Measurements from ENCODE around the gene GTF3C4.
"Not testable (repeated sequence)": the region's sequence is repeated elsewhere in the genome, so short reads cannot be mapped to it uniquely, and the experiment has no call there.

Gene GTF3C4

DNA sequence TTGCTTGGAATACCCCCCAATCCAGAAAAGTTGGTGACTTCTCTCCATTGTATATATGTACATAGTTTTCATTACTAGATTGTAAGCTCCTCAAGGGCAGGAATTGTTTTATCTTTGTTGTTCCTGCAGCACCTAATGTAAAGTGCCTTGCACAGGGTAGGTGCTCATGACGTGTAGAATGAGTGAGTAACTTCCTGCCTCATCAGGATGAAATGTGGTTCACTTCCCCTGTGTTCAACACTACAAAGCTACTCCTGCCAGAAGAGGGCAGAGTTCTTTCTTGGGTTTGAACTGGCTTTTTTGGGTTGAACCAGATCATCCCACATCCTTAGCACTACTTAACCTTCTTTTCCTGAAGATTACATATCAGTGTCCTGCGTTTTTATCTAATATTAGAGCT is 23.9 kb downstream of the GTF3C4 start:
- in situ Hi-C loops (cut with MboI; ENCODE audit: low sequenced_read_pairs): no loop called here

DNA sequence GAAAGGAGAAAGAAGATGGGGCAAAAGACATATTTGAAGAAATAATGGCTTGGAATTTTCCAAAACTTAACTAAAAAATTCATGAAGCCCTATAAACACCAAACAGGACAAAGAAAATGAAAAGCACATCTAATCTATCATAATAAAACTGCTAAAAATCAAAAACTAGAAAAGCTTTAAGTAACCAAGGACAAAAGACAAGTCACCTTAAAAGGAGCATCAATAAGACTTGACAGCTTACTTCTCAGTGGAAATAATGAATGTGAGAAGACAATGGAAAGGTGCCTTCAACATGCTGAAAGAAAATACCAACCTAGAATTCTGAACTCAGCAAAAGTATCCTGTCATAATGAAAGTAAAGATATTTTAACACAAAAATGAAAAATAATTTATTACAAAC is 27.0 kb downstream of the GTF3C4 start:
- in situ Hi-C loops (cut with MboI; ENCODE audit: low sequenced_read_pairs): no loop called here

DNA sequence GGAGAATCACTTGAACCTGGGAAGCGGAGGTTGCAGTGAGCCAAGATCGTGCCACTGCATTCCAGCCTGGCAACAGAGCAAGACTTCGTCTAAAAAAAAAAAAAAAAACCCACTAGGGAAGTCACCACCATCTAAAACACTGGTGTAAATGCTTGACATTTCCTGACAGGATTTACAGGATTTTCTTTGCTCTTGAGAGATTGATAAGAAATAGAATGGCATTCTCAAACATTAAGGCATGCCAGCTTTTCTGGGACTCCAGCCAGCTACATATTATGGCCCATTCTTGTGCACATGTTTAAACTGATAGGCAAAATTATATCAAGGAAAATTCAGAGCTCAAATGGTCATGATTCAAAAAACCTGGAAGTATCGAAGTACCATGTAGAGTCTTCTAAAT is 28.7 kb downstream of the GTF3C4 start:
- in situ Hi-C loops (cut with MboI; ENCODE audit: low sequenced_read_pairs): no loop called here

DNA sequence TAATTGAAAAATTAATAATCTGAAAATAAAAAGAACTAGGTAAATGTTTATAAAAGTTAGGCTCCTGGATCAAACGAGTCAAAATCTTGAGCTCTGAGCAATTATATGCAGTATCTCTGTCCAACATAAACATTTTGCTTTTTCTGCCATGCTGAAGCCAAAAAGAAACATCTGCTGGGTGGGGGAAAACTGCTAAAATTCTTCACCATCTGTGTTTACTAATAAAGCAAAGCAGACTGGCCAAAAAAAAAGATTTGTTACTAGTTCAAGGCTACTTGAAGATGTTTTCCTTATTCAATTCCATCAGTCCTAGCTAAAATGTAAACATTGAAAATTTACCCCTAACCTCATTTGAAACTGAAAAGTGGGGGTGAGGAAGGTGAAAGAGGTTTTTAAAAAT is 29.7 kb downstream of the GTF3C4 start:
- in situ Hi-C loops (cut with MboI; ENCODE audit: low sequenced_read_pairs): no loop called here

DNA sequence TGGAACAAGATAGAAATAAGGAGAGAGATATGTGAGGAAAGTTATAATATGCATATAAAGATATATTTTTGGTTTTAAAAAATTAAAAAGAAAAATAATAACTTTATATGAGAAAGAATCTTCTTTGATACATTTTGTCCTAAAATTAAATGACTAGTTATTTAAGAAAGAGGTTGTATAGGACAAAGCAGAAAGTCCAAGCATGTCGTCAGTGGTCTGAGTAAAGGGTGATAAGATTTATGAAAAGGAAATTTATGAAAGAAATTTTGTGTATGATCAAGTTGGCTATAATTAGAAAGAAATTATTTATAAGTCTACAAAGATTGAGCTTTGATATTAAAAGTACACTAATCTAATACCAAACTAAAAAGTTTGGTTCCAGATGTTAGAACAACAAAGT is 32.0 kb downstream of the GTF3C4 start:
- in situ Hi-C loops (cut with MboI; ENCODE audit: low sequenced_read_pairs): no loop called here

DNA sequence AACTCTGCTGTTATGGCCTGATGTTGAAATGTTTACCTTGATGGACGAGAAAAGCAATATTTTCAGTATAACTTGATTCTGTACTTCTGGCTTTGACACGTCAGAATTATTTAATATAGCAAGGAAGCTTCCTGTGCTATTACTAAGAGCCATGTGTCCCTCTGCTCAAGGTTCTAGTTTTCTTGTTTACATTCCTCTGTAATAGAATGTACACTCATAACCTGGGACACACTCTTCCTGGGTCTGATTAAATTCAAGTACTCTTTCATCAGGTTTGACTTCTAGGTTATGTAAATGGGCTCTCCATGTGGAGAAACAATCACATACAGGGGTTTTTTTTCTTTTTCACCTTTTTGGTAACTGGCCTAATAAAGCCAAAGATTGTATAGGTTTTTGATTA is 33.1 kb downstream of the GTF3C4 start:
- in situ Hi-C loops (cut with MboI; ENCODE audit: low sequenced_read_pairs): no loop called here

DNA sequence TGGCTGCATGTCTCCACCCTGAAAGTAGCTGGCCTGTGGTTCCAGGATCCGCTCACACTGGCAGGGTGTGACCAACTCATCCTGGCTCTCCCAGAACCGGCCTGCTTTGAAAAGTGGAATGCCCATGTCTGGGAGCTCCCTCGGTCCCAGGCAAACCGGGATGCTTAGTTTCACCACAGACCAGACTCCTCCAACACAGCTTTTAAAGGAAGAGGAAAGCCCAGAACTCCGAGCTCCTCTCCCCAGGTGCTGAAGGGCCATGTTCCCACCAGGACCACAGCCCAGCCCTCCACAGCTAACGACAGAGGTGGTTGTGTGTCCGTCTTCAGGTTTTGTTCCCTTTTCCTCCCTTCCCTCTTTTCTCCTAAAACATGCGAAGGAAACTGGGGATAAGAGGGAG is 38.0 kb downstream of the GTF3C4 start:
- in situ Hi-C loops (cut with MboI; ENCODE audit: low sequenced_read_pairs): no loop called here

DNA sequence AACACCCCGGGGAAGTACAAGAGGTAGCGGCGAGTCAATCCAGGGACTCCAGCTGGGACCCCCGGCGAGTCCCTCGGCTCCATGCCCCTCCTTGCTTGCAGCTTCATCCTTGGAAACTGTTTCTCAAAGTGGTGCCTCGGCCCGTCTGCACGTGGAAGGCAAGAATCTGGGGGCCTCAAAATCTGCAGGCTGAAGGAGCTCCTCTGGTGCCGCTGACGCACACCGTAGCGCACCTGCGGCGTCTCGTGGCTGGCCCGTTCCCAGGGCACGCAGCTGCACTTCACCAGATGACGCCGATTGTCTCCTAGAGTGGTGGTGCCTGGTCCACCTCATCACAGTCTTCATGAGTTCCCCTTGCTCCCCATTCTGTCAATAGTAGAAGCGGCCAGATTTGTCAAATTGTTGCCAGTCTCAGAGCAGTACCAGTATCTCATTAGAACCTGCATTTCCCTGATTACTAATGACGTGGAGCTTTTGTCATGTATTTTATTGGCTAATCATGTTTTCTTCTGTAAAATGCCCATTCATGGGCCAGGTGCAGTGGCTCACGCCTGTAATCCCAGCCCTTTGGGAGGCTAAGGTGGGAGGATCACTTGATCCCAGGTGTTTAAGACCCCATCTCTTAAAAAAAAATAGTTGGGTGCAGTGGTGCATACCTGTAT is 38.6 kb downstream of the GTF3C4 start:
- in situ Hi-C loops (cut with MboI; ENCODE audit: low sequenced_read_pairs): no loop called here

DNA sequence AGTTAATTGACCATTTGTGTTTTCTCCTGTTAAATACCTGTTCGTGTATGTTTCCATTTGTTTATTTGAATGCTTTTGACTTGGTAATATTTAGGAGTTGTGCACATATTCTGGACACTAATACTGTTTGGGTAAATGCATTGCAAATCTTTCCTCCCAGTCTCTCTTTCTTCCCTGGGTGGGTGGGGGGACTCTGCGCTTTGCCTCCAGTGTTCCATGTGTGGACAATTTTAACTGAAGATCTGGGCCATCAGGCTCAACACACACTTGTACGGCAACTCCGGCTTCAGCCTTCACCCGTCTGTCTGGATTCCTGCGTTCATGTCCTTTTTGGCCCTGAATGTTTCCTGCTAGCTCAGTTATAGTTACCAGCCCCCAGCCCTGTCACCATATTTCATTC is 40.1 kb downstream of the GTF3C4 start:
- in situ Hi-C loops (cut with MboI; ENCODE audit: low sequenced_read_pairs): no loop called here

DNA sequence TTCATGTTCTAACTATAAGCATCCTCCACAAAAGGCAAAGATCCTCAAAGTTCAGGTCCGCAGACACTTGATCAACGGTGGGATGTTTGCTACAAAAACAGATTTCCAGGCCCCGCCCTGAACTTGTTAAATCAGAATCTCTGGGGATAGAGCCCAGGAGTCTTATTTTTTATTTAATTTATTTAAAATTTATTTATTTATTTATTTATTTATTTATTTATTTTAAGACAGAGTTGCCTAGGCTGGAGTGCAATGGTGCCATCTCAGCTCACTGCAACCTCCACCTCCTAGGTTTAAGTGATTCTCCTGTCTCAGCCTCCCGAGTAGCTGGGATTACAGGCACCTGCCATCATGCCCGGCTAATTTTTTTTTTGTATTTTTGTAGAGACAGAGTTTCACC is 40.9 kb downstream of the GTF3C4 start:
- in situ Hi-C loops (cut with MboI; ENCODE audit: low sequenced_read_pairs): not testable (repeated sequence)

DNA sequence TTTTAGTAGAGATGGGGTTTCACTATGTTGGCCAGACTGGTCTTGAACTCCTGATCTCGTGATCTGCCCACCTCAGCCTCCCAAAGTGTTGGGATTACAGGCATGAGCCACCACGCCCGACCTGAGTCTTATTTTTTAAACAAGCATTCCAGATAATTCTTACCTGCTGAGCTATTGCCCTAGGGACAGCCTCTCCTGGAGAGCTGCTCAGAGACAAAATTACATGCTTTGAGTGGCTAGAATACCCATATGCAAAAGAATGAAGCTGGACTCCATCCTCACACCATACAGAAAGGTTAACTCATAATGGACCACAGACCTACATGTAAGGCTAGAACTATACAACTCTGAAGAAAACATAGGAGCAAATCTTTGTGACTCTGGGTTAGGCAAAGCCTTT is 41.6 kb downstream of the GTF3C4 start:
- in situ Hi-C loops (cut with MboI; ENCODE audit: low sequenced_read_pairs): no loop called here

DNA sequence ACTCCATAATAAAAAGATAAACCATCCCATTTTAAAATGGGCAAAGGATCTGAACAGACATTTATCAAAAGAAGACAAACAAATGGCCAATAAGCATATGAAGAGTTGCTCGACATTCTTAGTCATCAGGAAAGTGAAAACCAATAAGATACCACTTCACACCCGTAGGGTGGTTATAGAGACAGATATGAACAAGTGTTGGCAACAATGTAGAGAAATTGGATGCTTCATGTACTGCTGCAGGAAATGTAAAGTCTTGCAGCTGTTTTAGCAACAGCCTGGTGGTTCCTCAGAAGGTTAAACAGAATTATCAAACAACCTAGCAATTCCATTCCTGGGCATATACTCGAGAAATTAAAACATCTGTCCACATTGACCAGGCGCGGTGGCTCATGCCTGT is 42.5 kb downstream of the GTF3C4 start:
- in situ Hi-C loops (cut with MboI; ENCODE audit: low sequenced_read_pairs): no loop called here

DNA sequence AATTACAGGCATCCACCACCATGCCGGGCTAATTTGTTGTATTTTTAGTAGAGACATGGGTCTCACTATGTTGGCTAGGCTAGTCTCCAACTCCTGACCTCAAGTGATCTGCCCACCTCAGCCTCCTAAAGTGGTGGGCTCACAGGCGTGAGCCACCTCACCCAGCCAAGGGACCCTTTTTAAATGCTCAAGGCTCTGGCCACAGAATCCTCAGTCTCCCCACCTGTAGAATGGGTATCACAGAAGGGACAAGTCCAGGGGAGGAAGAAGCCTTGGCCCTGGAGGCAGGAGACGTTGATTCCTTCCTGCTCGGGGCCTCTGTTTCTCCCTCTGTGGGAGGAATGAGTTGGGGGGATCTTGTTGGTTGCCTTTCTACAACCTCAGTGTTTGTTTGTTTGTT is 45.7 kb downstream of the GTF3C4 start:
- in situ Hi-C loops (cut with MboI; ENCODE audit: low sequenced_read_pairs): no loop called here

DNA sequence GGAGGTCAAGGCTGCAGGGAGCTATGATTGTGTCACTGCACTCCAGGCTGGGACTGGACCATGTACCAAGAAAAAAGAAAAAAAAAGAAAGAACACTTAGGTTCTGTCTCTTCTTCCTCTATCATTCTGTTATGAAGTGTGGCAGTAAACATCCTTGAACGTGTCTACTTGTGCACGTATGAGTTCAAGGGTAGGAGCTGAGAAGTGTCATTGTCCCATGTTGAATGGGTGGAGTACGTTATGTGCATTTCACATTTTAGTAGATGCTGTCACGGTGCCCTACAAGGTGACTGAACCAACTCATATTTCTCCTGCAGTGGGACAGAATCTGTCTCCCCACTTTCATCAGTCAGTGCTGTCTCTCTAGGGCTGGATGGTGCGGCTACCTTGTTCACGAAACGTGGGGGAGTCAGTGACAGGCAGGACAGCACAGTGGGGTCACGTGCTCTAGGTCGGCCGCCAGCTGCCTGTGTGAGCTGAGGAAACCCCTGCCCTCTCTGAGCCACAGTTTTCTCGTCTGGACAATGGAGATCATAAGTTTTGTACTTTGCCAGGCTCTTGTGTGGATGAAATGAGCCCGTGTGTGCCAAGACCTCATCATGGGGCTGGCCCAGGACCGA is 47.2 kb downstream of the GTF3C4 start:
- in situ Hi-C loops (cut with MboI; ENCODE audit: low sequenced_read_pairs): no loop called here

DNA sequence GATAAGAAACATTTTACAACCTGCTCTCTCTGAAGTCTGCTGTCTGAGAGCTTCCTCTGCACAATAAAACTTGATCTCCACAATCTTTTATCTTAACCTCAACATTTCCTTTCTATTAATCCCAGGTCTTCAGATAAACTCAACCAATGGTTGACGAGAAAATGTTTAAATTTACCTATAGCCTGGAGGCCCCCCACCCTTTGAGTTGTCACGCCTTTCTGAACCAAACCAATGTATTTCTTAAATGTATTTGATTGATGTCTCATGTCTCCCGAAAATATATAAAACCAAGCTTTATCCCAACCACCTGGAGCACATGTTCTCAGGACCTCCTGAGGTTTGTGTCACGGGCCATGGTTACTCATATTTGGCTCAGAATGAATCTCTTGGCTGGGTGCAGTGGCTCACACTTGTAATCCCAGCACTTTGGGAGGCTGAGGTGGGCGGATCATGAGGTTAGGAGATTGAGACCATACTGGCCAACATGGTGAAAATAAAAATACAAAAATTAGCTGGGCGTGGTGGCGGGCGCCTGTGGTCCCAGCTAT is 48.2 kb downstream of the GTF3C4 start:
- in situ Hi-C loops (cut with MboI; ENCODE audit: low sequenced_read_pairs): not testable (repeated sequence)

DNA sequence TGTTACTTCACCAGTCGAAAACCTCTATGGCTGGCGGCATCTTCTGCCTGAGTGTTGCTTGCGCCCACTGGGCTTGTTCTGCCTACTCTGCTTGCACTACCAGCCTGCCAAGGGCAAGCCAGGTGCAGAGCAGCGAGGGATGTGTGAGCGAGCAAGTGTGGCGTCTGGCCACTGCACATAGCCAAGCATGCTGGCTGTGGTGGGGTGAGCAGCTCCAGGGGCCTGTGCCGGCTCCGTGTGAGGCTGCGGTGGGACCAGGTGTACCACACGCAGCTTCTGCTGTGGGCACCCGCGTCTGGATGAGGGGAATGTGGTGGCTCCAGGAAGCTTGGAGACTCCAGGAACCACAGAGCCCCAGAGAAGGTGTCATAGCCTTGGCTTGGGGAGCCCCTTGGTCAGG is 51.4 kb downstream of the GTF3C4 start:
- in situ Hi-C loops (cut with MboI; ENCODE audit: low sequenced_read_pairs): no loop called here

DNA sequence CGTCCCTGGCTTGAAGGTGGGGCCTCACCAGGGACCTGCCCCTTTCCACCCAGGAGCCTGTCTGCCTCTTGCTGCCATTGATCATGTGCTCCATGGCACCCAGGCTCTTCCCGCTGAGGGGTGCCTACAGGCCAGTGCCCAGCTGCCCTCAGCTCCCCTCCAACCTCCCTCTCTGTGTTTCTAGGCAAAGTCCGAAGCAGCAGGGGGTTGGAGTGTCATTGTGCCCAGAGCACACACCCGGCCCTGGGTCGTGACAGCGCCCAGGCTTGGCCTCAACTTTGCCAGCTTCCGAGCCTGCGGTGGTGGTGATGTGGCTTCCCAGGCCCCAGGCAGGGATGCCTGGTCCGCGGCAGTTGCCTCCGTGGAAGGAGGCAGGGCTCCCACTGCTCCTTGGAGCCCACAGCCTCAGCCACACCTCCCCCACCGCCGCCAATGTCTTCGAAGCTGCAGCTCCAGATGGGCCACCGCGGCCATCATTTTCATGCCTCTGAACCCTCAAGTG is 52.4 kb downstream of the GTF3C4 start:
- in situ Hi-C loops (cut with MboI; ENCODE audit: low sequenced_read_pairs): no loop called here

DNA sequence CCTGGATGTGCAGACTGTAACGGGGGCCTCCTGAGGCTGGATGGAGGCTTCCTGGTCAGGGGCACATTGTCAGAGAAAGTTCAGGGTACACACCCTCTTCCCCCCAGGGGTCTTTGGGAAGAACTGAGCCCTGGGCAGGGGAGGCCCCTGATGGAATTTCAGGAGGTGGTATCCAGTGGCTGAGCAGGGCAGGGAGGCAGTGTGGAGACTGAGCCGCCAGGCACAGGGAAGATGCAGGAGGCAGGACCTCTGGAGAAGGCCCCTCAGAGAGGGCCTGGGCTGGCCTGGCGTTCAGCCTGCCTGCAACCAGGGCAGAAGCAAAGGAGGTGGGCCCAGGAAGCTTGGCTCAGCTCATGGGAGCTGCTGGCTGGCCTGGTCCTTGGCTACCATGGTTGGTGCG is 53.5 kb downstream of the GTF3C4 start:
- in situ Hi-C loops (cut with MboI; ENCODE audit: low sequenced_read_pairs): no loop called here

DNA sequence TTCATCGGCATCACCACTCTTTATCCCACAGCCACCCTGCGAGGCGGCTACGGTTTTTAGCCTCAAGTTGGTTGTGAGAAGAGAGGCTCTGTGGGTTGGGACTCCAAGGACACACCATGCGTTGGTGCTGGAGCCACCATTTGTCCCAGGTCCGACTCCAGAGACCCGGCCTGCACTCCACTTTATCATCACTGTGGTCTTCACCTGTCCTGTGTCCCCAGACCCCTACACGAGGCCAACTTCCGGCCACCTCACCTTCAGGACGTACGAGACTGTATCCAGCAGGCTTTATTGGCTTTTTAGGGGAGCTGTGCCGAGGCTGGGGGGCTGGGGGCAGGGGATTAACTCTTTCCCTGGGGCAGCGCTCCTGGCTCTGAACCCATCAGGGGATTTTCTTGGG is 55.0 kb downstream of the GTF3C4 start:
- in situ Hi-C loops (cut with MboI; ENCODE audit: low sequenced_read_pairs): no loop called here

DNA sequence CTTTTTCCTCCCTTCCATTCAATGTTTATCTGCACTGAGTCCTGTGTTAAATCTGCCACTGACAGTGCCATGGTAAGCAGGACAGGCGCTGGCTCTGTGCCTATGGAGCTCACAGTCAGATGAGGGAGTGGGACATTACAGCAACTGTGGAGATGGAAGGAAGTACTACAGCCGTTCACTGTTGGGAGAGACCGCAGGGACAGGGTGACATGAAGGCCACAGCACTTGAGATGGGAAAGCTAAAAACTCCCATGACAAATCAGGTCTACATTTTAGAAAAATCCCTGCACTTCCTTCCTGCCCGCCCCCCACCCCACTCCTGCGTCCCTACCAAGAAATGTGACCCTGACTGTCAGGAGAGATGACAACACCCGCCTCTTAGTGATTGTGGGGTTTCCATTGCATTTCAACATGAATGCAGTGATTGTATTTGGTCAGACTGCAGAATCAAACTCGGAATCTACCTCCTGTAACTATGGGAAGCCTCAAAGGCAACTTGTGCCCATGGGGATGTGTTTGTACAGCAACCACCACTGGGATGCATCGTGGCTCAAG is 56.4 kb downstream of the GTF3C4 start:
- in situ Hi-C loops (cut with MboI; ENCODE audit: low sequenced_read_pairs): no loop called here

DNA sequence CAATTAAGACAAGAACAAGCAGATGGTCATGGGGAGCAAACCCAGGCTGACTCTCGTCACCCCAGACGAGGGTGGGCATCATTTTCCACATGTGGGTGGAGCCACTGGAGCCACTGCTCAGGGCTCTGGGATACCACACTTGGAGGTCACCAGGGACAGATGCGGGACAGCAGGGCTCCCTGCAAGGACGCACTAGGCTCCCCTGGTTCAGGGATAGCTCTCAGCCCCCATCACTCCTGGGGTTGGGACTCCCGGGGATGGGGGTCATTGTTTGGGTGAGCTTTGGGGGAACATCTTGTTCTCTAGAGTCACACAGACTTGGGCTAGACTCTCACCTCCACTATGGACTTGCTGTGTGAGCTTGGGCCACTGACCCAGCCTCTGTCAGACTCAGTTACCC is 57.8 kb downstream of the GTF3C4 start:
- in situ Hi-C loops (cut with MboI; ENCODE audit: low sequenced_read_pairs): no loop called here

DNA sequence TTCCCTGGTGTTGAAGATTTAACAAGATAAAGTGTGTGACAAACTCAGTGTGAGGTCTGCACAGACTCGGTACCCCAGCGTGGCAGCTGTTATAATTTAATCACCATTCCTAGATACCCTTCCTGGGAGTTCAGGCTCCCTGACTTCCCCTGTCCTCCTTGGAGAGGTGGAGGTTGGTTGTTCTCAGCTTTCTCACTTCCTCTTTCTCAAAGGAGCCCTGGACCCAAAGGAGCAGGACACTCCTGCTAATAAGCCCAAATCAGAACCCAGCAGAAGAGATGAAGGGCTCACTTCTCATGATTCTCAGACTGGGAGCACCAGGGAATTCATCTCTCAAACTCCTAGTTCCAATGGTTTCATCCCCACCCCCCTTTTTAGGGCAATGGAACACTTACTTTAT is 58.2 kb downstream of the GTF3C4 start:
- in situ Hi-C loops (cut with MboI; ENCODE audit: low sequenced_read_pairs): no loop called here

All from HL-60/S4 treated with phorbol 12-myristate 13-acetate at 8.2 ng/mL for 4 days and 3 days (cell line).